Measurements from ENCODE around the gene GALE.

DNA sequence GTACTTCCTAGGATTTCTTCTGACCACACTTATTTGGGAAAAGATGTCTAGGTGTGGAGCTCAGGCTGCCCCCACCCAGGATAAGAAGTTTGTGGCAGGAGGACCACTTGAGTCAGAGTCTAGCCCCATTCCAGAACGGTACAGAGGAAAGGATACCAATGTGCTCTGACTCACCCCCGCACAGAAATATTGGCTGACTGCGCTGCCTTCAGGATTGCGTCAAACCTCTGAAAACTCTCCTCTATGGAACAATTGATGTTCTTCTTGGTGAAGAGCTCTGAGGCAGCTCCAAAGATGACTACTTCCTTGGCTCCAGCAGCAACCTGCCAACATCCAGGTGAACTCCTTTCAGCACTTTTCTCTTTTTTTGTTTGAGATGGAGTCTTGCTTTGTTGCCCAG, 13.5 kb upstream of the GALE start:
- no peak for TF ChIP-seq EP300 (IDR thresholded peaks at IDR 0.05)
- no peak for TF ChIP-seq USF2 (IDR thresholded peaks at IDR 0.05)
